ENCODE measurements around the gene ICA1L. TPM values are rescaled to one million over a fixed set of nuclear protein-coding genes. Genes with fewer than 3 reads are reported as not detected.
"Not testable (repeated sequence)": the region's sequence is repeated elsewhere in the genome, so short reads cannot be mapped to it uniquely, and the experiment has no call there.

Gene ICA1L
- total RNA-seq, result 18.4 TPM

DNA sequence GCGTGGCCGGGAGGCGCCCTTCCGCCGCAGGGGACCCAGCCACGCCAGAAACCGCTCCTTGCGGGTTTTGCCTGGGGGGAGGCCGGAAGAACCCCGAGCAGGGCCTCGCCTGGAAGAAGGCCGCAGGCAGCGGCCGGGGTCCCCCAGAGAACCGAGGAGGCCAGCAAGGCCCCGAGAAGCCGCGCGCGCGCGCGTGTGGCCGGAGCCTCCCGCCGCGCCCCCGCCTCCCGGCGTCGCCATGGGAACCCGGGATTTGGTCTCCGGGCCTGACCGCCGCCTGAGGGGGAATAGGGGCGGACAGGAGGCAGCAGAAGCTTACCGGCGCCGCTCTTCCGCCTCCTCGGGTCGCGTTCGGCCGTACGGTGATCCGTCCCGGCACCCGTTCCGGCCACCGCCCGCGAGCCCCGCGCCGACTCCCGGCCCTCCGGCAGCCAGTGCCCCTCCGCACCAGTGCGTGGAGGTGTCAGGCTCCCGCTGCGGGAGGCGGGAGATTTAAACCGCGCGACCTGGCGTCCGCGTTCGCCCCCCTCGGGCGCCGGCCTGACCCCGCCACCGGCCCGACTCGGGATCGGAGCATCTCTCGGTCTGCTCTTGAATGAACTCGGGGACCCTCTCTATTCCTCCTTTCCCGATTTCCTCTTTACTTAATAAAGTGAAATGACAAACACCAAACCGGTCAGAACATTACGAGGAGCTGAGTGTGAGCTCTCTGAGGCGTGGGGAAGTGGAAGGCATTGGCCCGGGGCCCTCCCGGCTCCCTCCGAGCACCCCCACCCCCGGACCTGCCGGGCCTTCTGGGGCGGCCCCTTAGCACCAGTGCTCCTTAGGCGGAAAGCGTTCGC, at the start of gene ICA1L:
Gene ICA1L, minus strand, starts transcription at position 467 of the 842 bp plus-strand sequence. CDS start 42,757 bp downstream, outside the sequence.
- peak; percentile 92 for ATAC-seq
- intact Hi-C loops (cut with DNase I), result no loop called here
- DNase-seq (ENCODE audit: low spot score), result peak; percentile 81

DNA sequence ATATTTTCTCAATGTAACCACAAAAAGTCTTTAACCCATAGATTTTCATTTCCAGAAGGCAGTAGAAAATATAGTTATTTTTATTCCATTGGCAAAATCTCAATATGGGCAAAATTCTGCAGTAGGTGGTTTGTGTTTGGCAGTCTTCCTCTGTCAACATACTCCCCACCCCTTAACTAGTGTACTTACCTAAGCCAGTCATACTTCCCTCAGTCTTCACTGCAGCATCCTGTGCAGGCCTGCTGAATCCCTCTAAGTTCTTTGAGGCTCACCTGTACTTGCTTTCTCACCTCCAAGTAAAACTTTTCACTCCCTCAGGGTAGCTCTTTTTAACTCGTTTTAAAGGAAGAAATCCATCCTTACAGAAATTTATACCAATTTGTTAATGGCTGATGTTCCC, 47.3 kb upstream of the ICA1L start:
- DNase-seq (ENCODE audit: low spot score) (no peak), ATAC-seq (no peak)
- intact Hi-C loops (cut with DNase I), result no loop called here

GRCh38 chr2:202912342-202913201, 41.0 kb upstream of the ICA1L start:
- peak; percentile 90 for ATAC-seq
- DNase-seq (ENCODE audit: low spot score); intact Hi-C loops (cut with DNase I): not testable (repeated sequence)

DNA sequence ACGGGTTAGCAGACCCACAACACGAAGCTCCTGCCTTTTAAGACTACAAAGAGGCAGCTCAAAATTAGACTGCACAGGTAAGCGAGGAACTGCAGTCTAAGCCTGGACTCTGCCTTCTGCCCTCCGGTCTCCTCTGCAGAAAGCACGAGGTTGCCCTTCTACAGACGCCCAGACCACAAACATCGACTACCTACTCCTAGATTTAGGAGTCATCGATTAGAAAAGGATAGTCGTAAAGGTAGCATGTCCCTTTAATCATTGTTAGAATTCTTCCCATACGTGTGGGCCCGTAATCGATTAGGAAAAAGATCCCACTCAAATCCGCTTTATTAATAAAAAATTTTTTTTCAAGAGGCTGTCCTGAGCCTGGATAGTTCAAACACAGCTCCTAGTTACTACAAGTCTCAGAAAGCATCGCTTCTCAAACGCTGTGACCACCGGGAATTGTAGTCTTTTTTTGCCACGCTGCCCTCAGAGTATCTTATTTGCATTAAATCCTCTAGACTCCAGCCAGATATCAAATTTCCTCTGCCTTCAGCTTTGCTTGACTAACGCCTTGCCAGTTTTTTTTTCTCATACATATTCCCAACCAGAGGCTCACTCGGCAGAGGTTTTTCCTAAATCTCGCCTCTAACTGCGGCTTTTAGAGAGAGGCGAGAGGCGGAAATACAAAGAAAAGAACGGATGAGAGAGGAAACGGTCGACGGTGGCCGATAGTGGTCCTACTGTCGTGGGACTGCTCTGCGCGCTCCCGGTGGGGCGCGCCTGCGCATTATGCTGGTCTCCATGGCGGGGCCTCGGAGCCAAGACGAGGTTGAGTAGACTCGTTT, 40.2 kb upstream of the ICA1L start, which contains the start of the genes CARF and WDR12:
Gene CARF, plus strand, starts transcription at position 764 of the 830 bp plus-strand sequence. CDS start 29,628 bp downstream, outside the sequence.
Gene WDR12, minus strand, starts transcription at position 162 of the 830 bp plus-strand sequence. CDS start 197 bp downstream, outside the sequence.
- peak; percentile 95 for DNase-seq (ENCODE audit: low spot score)
- intact Hi-C loops (cut with DNase I), result no loop called here
- ATAC-seq, result peak; percentile 99

- no peak for DNase-seq (ENCODE audit: low spot score)
- no peak for ATAC-seq
Observed at GRCh38 chr2:202911203-202911511, 39.6 kb upstream of the ICA1L start.

GRCh38 chr2:202910698-202911097, 39.1 kb upstream of the ICA1L start:
- intact Hi-C loops (cut with DNase I), result no loop called here
- DNase-seq (ENCODE audit: low spot score) (no peak), ATAC-seq (no peak)

More at GRCh38 chr2:202911203-202911511, 39.6 kb upstream of the ICA1L start:
- intact Hi-C loops (cut with DNase I), result no loop called here

DNA sequence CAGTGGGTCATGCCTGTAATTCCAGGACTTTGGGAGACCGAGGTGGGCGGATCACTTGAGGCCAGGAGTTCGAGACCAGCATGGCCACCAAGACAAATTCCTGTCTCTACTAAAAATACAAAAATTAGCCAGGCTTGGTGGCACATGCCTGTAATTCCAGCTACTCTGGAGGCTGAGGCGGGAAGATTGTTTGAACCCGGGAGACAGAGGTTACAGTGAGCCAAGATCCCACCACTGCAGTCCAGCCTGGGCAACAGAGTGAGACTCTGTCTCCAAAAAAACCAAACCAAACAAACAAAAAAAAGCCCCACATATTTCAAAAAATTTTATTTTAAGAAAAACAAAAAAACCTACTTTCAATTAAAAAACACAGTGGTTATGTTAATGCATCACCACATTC, 38.7 kb upstream of the ICA1L start:
- intact Hi-C loops (cut with DNase I); DNase-seq (ENCODE audit: low spot score); ATAC-seq: not testable (repeated sequence)

DNA sequence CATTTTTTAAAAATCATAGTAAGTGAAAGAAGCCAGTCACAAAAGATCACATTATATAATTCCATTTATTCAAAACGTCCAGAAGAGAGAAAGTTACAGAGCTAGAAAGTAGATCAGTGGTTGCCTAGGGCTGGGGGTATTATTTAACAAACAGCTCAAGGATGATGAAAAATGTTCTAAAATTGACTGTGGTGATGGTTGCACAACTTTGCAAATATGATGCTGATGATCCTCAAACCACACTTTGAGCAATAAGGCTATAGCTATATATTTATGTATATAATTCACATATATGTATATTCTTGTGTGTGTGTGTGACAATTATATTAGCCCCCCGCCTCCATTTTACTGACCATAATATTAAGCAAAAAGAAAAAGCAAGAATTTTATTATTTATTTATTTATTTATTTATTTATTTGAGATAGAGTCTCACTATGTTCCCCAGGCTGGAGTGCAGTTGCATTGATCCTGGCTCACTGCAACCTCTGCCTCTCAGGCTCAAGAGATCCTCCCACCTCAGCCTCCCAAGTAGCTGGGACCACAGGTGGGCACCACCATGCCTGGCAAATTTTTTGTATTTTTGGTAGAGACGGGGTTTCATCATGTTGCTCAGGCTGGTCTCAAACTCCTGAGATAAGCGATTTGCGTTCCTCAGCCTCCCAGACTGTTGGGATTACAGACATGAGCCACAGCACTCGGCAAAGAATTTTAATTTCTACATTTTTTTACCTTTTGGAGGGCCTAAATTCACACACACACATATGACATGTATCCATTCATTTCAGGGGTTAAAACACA, 38.0 kb upstream of the ICA1L start:
- no peak for ATAC-seq
- no peak for DNase-seq (ENCODE audit: low spot score)
- intact Hi-C loops (cut with DNase I), result no loop called here

DNA sequence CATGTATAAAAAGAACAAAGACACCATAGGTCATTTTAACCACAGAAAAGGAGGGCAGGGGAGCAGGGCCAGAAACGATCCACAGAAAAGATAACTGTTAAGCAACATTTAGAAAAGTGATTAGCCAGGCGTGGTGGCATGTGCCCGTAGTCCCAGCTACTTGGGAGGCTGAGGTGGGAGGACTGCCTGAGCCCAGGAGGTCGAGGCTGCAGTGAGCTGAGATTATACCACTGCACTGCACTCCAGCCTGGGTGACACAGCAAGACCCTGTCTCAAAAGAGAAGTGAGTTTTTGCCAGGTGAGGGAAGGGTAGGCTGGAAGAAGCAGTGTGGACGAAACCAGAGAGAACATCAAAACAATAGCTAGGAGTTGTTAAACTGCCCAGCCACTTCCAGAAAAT, 36.6 kb upstream of the ICA1L start:
- ATAC-seq, result no peak
- intact Hi-C loops (cut with DNase I), result no loop called here
- DNase-seq (ENCODE audit: low spot score), result no peak

DNA sequence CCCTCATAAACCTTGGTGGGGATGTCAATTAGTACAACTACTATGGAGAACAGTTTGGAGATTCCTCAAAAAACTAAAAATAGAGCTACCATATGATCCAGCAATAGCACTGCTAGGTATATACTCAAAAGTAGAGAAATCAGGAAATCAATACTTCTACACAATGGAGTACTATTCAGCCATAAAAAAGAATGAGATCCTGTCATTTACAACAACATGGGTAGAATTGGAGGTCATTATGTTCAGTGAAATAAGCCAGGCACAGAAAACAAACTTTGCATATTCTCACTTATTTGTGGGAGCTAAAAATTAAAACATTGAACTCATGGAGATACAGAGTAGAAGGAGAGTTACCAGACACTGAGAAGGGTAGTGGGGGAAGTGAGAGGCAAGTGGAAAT, 33.9 kb upstream of the ICA1L start:
- DNase-seq (ENCODE audit: low spot score); intact Hi-C loops (cut with DNase I); ATAC-seq: not testable (repeated sequence)

DNA sequence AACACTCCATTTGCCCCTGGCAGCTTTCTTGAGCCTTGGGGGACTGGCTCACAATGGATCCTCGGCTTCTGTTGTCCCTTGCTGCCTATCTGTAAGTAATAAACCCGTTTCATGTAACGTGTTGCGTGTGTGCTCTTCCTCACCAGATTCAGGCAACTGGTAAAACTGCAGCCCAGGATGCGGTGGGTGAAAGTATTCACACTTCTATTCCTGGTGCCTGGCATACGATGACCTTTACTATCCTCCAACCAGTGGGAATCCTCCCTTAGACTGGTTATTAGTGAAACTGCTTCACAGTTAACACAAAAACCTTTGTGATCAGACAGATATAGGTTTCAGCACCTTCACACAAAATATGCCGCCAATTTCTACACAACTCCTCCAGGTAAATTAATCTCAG, 13.6 kb upstream of the ICA1L start:
- intact Hi-C loops (cut with DNase I), result no loop called here
- DNase-seq (ENCODE audit: low spot score), result no peak
- ATAC-seq, result no peak

DNA sequence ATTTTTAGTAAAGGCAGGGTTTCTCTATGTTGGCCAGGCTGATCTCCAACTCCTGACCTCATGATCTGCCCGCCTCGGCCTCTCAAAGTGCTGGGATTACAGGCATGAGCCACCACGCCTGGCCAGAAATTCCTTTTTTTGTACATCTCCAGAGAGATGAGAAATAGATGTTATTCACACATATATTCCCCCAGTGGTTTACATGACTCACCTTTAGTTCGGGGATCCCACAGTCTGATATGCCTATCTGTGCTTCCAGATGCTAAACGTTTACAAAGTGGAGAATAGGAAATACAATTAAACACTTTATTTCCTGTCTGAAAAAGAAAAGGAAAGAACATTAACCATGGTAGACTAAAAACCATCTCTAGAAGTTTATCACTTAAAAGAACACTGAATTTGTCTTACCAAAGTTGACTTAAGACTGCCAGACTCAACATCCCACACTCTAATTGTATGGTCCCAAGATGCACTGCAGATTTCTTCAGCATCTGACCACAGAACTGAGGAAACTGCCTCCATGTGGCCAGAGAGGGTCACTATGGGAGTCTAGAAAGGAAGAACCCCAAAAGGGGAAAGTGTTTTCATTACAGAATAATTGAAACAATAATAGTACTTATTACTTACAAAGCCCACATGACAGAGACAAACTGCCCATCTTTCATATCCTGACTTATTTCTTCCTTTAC, 12.6 kb upstream of the ICA1L start:
- intact Hi-C loops (cut with DNase I), result no loop called here
- ATAC-seq (no peak), DNase-seq (ENCODE audit: low spot score) (no peak)

GRCh38 chr2:202881570-202881969, 10.0 kb upstream of the ICA1L start:
- no peak for DNase-seq (ENCODE audit: low spot score)
- no peak for ATAC-seq
- intact Hi-C loops (cut with DNase I), result no loop called here

DNA sequence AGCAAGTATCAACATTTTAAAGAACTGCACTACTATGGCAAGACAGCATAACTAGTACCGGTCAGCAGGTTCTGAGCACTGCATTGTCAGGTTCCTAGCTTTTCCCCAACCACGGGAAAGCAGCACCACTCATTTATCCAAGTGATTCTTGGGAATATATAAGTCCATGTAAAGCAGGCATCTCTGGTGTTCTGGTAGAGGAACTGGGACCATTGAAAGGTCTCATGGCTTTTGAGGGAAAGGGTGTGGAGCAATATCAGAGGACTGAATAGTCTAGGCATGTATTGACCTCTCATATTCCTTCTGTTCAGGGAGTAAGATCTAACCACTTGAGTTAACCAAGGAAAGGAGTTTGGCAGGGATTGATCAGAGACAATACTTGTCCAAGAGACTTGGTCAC, 6.1 kb upstream of the ICA1L start:
- no peak for ATAC-seq
- no peak for DNase-seq (ENCODE audit: low spot score)
- intact Hi-C loops (cut with DNase I), result no loop called here

GRCh38 chr2:202870431-202871299, 901 bp downstream of the ICA1L start:
- ATAC-seq, result peak; percentile 85
- intact Hi-C loops (cut with DNase I), result no loop called here
- peak; percentile 78 for DNase-seq (ENCODE audit: low spot score)

GRCh38 chr2:202861987-202862386, 9.6 kb downstream of the ICA1L start:
- ATAC-seq (no peak), DNase-seq (ENCODE audit: low spot score) (no peak)
- intact Hi-C loops (cut with DNase I), result no loop called here

DNA sequence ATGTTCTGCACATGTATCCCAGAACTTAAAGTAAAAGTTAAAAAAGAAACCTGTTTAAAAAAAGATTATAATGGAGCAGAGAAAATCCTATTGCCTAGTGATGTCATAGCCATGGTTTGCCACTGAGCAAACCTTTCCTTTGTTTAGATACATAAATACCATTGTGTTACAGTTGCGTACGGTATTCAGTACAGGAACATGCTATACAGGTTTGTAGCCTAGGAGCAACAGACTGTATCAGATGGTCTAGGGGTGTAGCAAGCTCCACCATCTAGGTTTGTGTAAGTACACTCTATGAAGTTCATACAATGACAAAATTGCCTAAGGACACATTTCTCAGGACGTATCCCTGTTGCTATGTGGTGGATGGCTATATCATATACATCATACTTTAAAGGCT, 13.0 kb downstream of the ICA1L start:
- no peak for DNase-seq (ENCODE audit: low spot score)
- intact Hi-C loops (cut with DNase I), result no loop called here
- ATAC-seq, result no peak

Data from sciatic nerve (tissue), 2 donors.